ENCODE data around the gene TMEM132D. TPM values are rescaled to one million over a fixed set of nuclear protein-coding genes. Genes with fewer than 3 reads are reported as not detected.
A peak's percentile ranks its signal among the peaks of the same experiment; 100 is the strongest.

Gene TMEM132D
- total and polyA plus RNA-seq, 2 of the 4 experiments (the other 2 are of a cell fraction) = not detected

DNA sequence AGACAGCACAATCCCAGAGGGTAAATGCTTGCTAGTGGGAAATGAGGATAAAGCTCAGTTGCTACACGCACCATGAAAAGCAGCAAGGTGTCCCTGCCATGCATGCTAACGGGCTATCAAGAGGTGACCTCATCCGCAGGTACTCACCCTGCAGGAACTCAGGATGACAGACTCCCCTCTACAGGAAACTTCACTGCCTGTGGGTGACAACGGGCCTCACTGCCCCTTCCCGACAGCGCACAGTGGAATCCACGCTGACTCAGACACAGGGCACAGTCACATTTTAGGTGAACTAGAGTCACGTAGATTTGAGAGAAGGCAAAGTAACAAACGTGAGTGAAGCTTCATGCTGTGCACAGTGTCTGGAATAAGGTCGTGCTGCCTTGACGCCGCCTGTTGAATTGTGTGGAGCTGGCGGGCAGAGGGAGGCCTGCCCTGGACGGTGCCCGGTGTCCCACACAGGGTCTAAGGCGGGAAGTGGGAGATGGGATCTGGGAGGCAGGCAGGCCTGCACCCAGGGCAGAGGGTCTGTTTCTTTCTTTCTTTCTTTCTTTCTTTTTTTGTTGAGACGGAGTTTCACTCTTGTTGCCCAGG is 331.8 kb downstream of the TMEM132D start:
- no peak for DNase-seq
- no peak overlapping the region for H3K4me3 ChIP-seq (ENCODE audit: insufficient read depth, low read depth, low read length)
- H4K5ac ChIP-seq (ENCODE audit: low read depth, low read length) = no peak overlapping the region
- intact Hi-C loops (cut with micrococcal nuclease) = no loop called here
- no peak overlapping the region for H3K27ac ChIP-seq (ENCODE audit: insufficient read depth, low read length)
- no peaks in the 10 kb centered on the region for H4K20me1 ChIP-seq (ENCODE audit: insufficient read depth, low read length)
- no peak overlapping the region for H4K91ac ChIP-seq (ENCODE audit: insufficient read depth, low read depth, low read length)
- ChIA-PET POLR2A (ENCODE audit: unreplicated experiment) (no interaction called here), CTCF (no interaction called here)
- H2BK5ac ChIP-seq (ENCODE audit: low read depth, low read length, poor library complexity, severe bottlenecking) = no peak overlapping the region
- 60% methylated on average over 1 of the region's 17 CpGs; no CpG with 5 or more reads in 1 of the 2 experiments for WGBS, 2 experiments (ENCODE audit: extremely low coverage in 2 of 2, insufficient read length in 1 of 2)
- no TSS peak for BruUV-seq (replicated peaks)
- H2BK15ac ChIP-seq (ENCODE audit: low read depth, low read length) = no peak overlapping the region
- no peak overlapping the region for H3K4me2 ChIP-seq (ENCODE audit: low read depth, low read length)
- H3K9me3 ChIP-seq (ENCODE audit: control insufficient read depth, insufficient read depth, low read length) = peaks cover 25% of the 10 kb centered on the region
- no peak overlapping the region for H2AK9ac ChIP-seq (replicated peaks; ENCODE audit: low read depth, low read length, poor library complexity)
- TF ChIP-seq MAZ (IDR thresholded peaks at IDR 0.05; ENCODE audit: borderline replicate concordance, low read depth, low read length) (no peak), FOS (IDR thresholded peaks at IDR 0.05; ENCODE audit: low read depth, low read length) (no peak), CEBPB (IDR thresholded peaks at IDR 0.05; ENCODE audit: low read depth, low read length) (no peak), NFE2L2 (IDR thresholded peaks at IDR 0.05; ENCODE audit: low read depth, low read length) (no peak), MXI1 (IDR thresholded peaks at IDR 0.05; ENCODE audit: borderline replicate concordance, low read depth, low read length) (no peak), BHLHE40 (IDR thresholded peaks at IDR 0.05; ENCODE audit: low read depth, low read length) (no peak), POLR2A (IDR thresholded peaks at IDR 0.05; ENCODE audit: low read depth, low read length) (no peak), RAD21 (IDR thresholded peaks at IDR 0.05; ENCODE audit: low read length) (no peak), MAFK (IDR thresholded peaks at IDR 0.05; ENCODE audit: low read depth, low read length) (no peak), SMC3 (IDR thresholded peaks at IDR 0.05; ENCODE audit: low read depth, low read length) (no peak), CHD1 (IDR thresholded peaks at IDR 0.05; ENCODE audit: low read depth, low read length) (no peak), RCOR1 (IDR thresholded peaks at IDR 0.05; ENCODE audit: insufficient replicate concordance, low read length) (no peak), RFX5 (IDR thresholded peaks at IDR 0.05; ENCODE audit: low read depth, low read length) (no peak)
- TF ChIP-seq, protein P1, sequence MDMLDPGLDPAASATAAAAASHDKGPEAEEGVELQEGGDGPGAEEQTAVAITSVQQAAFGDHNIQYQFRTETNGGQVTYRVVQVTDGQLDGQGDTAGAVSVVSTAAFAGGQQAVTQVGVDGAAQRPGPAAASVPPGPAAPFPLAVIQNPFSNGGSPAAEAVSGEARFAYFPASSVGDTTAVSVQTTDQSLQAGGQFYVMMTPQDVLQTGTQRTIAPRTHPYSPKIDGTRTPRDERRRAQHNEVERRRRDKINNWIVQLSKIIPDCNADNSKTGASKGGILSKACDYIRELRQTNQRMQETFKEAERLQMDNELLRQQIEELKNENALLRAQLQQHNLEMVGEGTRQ (IDR thresholded peaks at IDR 0.05; ENCODE audit: low read depth, low read length) = no peak
- TF ChIP-seq, protein P2, sequence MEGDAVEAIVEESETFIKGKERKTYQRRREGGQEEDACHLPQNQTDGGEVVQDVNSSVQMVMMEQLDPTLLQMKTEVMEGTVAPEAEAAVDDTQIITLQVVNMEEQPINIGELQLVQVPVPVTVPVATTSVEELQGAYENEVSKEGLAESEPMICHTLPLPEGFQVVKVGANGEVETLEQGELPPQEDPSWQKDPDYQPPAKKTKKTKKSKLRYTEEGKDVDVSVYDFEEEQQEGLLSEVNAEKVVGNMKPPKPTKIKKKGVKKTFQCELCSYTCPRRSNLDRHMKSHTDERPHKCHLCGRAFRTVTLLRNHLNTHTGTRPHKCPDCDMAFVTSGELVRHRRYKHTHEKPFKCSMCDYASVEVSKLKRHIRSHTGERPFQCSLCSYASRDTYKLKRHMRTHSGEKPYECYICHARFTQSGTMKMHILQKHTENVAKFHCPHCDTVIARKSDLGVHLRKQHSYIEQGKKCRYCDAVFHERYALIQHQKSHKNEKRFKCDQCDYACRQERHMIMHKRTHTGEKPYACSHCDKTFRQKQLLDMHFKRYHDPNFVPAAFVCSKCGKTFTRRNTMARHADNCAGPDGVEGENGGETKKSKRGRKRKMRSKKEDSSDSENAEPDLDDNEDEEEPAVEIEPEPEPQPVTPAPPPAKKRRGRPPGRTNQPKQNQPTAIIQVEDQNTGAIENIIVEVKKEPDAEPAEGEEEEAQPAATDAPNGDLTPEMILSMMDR (conservative IDR thresholded peaks at IDR 0.05; ENCODE audit: low read depth, low read length) = no peak
- TF ChIP-seq, protein P3, sequence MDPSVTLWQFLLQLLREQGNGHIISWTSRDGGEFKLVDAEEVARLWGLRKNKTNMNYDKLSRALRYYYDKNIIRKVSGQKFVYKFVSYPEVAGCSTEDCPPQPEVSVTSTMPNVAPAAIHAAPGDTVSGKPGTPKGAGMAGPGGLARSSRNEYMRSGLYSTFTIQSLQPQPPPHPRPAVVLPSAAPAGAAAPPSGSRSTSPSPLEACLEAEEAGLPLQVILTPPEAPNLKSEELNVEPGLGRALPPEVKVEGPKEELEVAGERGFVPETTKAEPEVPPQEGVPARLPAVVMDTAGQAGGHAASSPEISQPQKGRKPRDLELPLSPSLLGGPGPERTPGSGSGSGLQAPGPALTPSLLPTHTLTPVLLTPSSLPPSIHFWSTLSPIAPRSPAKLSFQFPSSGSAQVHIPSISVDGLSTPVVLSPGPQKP (IDR thresholded peaks at IDR 0.05; ENCODE audit: borderline replicate concordance, low read depth, low read length) = no peak
- H3K14ac ChIP-seq (replicated peaks; ENCODE audit: low read depth, low read length) = no peak overlapping the region
- no peak overlapping the region for H4K8ac ChIP-seq (ENCODE audit: low read depth in 2 of 2, low read length in 2 of 2)
- no peak for ATAC-seq (ENCODE audit: low read depth)
- no peak overlapping the region for H2AK5ac ChIP-seq (ENCODE audit: low read depth, low read length)
- H3K56ac ChIP-seq (ENCODE audit: extremely low read depth, insufficient read depth, low read length) = no peak overlapping the region
- peak overlapping the region; percentile 27 for H2AFZ ChIP-seq (replicated peaks; ENCODE audit: low read length, poor library complexity)
- no peak overlapping the region for H3K4ac ChIP-seq (ENCODE audit: low read depth, low read length)
- dilution Hi-C loops (cut with HindIII; ENCODE audit: low sequenced_read_pairs, unreplicated experiment) = no loop called here
- H3K79me1 ChIP-seq (ENCODE audit: low read depth in 1 of 2, low read length in 2 of 2) = no peaks in the 10 kb centered on the region
- H3K36me3 ChIP-seq (ENCODE audit: control insufficient read depth, insufficient read depth, low read length) = no peaks in the 10 kb centered on the region
- H3K23ac ChIP-seq (ENCODE audit: low read depth, low read length) = no peak overlapping the region
- H3K9ac ChIP-seq (ENCODE audit: low read depth, low read length) = no peak overlapping the region
- no peak overlapping the region for H2BK20ac ChIP-seq (ENCODE audit: low read depth, low read length)
- in situ Hi-C loops (cut with MboI; ENCODE audit: low sequenced_read_pairs) = no loop called here
- H3K18ac ChIP-seq (ENCODE audit: low read depth, low read length) = no peak overlapping the region
- no peaks in the 10 kb centered on the region for H3K27me3 ChIP-seq (ENCODE audit: control insufficient read depth, insufficient read depth, low read length)
- H3K4me1 ChIP-seq (ENCODE audit: control insufficient read depth, insufficient read depth, low read length) = no peaks in the 10 kb centered on the region
- no peak overlapping the region for H2BK120ac ChIP-seq (ENCODE audit: low read depth, low read length)
- H3K9me1 ChIP-seq (ENCODE audit: insufficient read depth, low read length) = no peaks in the 10 kb centered on the region
